GM19043 (cell line): ENCODE measurements around the gene SLC16A7.
"Not testable (repeated sequence)": the region's sequence is repeated elsewhere in the genome, so short reads cannot be mapped to it uniquely, and the experiment has no call there.

Experiments used
- ATAC-seq: cut with Tn5 transposase; IDR thresholded peaks from one replicate; pipeline ENCODE4 v1.9.1; 2021; ENCODE audit warnings: low read depth; ENCODE audit not compliant: unreplicated experiment

SLC16A7 gene

GRCh38 chr12:59723520-59723919, 127.7 kb downstream of the SLC16A7 start:
- ATAC-seq: no peak

GRCh38 chr12:59724011-59724695, 128.3 kb downstream of the SLC16A7 start:
- ATAC-seq: no peak

GRCh38 chr12:59733200-59733599, 137.4 kb downstream of the SLC16A7 start:
- ATAC-seq: no peak

GRCh38 chr12:59734371-59734770, 138.5 kb downstream of the SLC16A7 start:
- no peak for ATAC-seq

- no peak for ATAC-seq
Measured at GRCh38 chr12:59735231-59735630, 139.4 kb downstream of the SLC16A7 start.

- no peak for ATAC-seq
Measured at GRCh38 chr12:59736359-59736758, 140.5 kb downstream of the SLC16A7 start.

GRCh38 chr12:59736786-59737185, 141.0 kb downstream of the SLC16A7 start:
- no peak for ATAC-seq

GRCh38 chr12:59737725-59738463, 142.1 kb downstream of the SLC16A7 start:
- ATAC-seq: no peak

GRCh38 chr12:59742841-59743240, 147.0 kb downstream of the SLC16A7 start:
- no peak for ATAC-seq

GRCh38 chr12:59744564-59744963, 148.7 kb downstream of the SLC16A7 start:
- no peak for ATAC-seq

- ATAC-seq: not testable (repeated sequence)
Measured at GRCh38 chr12:59751091-59751490, 155.3 kb downstream of the SLC16A7 start.

- ATAC-seq: no peak
Measured at GRCh38 chr12:59761542-59761941, 165.7 kb downstream of the SLC16A7 start.

GRCh38 chr12:59763835-59764234, 168.0 kb downstream of the SLC16A7 start:
- no peak for ATAC-seq

- ATAC-seq: no peak
Measured at GRCh38 chr12:59768031-59768430, 172.2 kb downstream of the SLC16A7 start.

GRCh38 chr12:59780605-59781135, 184.8 kb downstream of the SLC16A7 start:
- ATAC-seq: no peak

GRCh38 chr12:59787610-59788009, 191.8 kb downstream of the SLC16A7 start:
- no peak for ATAC-seq

- ATAC-seq: no peak
Measured at GRCh38 chr12:59792647-59793046, 196.8 kb downstream of the SLC16A7 start.

- no peak for ATAC-seq
Measured at GRCh38 chr12:59803735-59804134, 207.9 kb downstream of the SLC16A7 start.

GRCh38 chr12:59808317-59808910, 212.6 kb downstream of the SLC16A7 start:
- ATAC-seq: peak; percentile 88

GRCh38 chr12:59811991-59812390, 216.2 kb downstream of the SLC16A7 start:
- ATAC-seq: no peak

- no peak for ATAC-seq
Measured at GRCh38 chr12:59812716-59813115, 216.9 kb downstream of the SLC16A7 start.
